ENCODE data around the gene CNPY4. TPM values are rescaled to one million over a fixed set of nuclear protein-coding genes. Genes with fewer than 3 reads are reported as not detected.

CNPY4 gene
- 9.2 TPM for total RNA-seq
- long read RNA-seq, transcript CNPY4-201 (6 exons, 1,502 nt) = major isoform, 14 of 18 reads
- long read RNA-seq, partial matches to known transcripts = 1 of 18 reads
- long read RNA-seq, other reads (novel, unspliced or antisense) = 3 of 18 reads

GRCh38 chr7:100119072-100119969 is at the start of gene CNPY4, which contains the start of gene TAF6:
CNPY4 (plus strand) TSS chr7:100119634; CDS start chr7:100119745, 111 bp downstream.
TAF6 (minus strand) TSS chr7:100119358; CDS start chr7:100114209, 5,149 bp downstream.
- peak; percentile 97 for DNase-seq (ENCODE audit: low spot score)

GRCh38 chr7:100069991-100070390 is 49.4 kb upstream of the CNPY4 start:
- DNase-seq (ENCODE audit: low spot score) = no peak

- no peak for DNase-seq (ENCODE audit: low spot score)
These were observed 48.3 kb upstream of the CNPY4 start for GRCh38 chr7:100071018-100071723.

- DNase-seq (ENCODE audit: low spot score) = no peak
These were observed 47.0 kb upstream of the CNPY4 start for GRCh38 chr7:100072462-100072861.

GRCh38 chr7:100074841-100075240 is 44.6 kb upstream of the CNPY4 start:
- DNase-seq (ENCODE audit: low spot score) = no peak

GRCh38 chr7:100075418-100075817 is 44.0 kb upstream of the CNPY4 start:
- no peak for DNase-seq (ENCODE audit: low spot score)

- no peak for DNase-seq (ENCODE audit: low spot score)
These were observed 42.2 kb upstream of the CNPY4 start for GRCh38 chr7:100077205-100077604.

- DNase-seq (ENCODE audit: low spot score) = no peak
These were observed 40.3 kb upstream of the CNPY4 start for GRCh38 chr7:100079024-100079560.

GRCh38 chr7:100080907-100081534 is 38.4 kb upstream of the CNPY4 start:
- DNase-seq (ENCODE audit: low spot score) = no peak

GRCh38 chr7:100081535-100082102 is 37.8 kb upstream of the CNPY4 start, which contains the start of gene ZNF3:
ZNF3 (minus strand) TSS chr7:100081723; CDS start chr7:100077357, 4,366 bp downstream.
- DNase-seq (ENCODE audit: low spot score) = peak; percentile 99

- DNase-seq (ENCODE audit: low spot score) = no peak
These were observed 36.5 kb upstream of the CNPY4 start for GRCh38 chr7:100082978-100083377.

GRCh38 chr7:100085515-100085914 is 33.9 kb upstream of the CNPY4 start:
- DNase-seq (ENCODE audit: low spot score) = no peak

- no peak for DNase-seq (ENCODE audit: low spot score)
These were observed 32.2 kb upstream of the CNPY4 start for GRCh38 chr7:100087055-100087750.

GRCh38 chr7:100088095-100088620 is 31.3 kb upstream of the CNPY4 start:
- no peak for DNase-seq (ENCODE audit: low spot score)

GRCh38 chr7:100088621-100089457 is 30.6 kb upstream of the CNPY4 start, which contains the start of gene COPS6:
COPS6 (plus strand) TSS chr7:100088969; CDS start chr7:100088991, 22 bp downstream.
- DNase-seq (ENCODE audit: low spot score) = peak; percentile 94

- no peak for DNase-seq (ENCODE audit: low spot score)
These were observed 29.8 kb upstream of the CNPY4 start for GRCh38 chr7:100089458-100090196.

GRCh38 chr7:100090527-100091410 is 28.7 kb upstream of the CNPY4 start:
- DNase-seq (ENCODE audit: low spot score) = no peak

All from mesenteric fat pad (tissue), 1 donor.